Small intestine (tissue), 7 donors: ENCODE data around the gene OR13C3. TPM values are rescaled to one million over a fixed set of nuclear protein-coding genes. Genes with fewer than 3 reads are reported as not detected.

ENCODE experiments used
- DNase-seq, 2 donors: peaks; one replicate each; pipeline versions ENCODE4 v3.0.0 to v3.0.0-alpha.2; 2013
- FAIRE-seq: peaks from 2 replicates; lab custom pipeline; 2012; peaks lifted over from hg19 to GRCh38; lab: Jason Lieb, UNC
- H3K27ac ChIP-seq, 3 donors: one replicate each; pipeline ENCODE4 v1.5.1; 2013; ENCODE audit warnings: low read length in 2 of 3, mild to moderate bottlenecking in 2 of 3, control low read depth in 1 of 3, inconsistent platforms in 1 of 3, low read depth in 1 of 3, moderate library complexity in 1 of 3
- H3K27me3 ChIP-seq, 3 donors: one replicate each; pipeline ENCODE4 v1.6.1; 2013; ENCODE audit warnings: low read length in 3 of 3, inconsistent platforms in 1 of 3; ENCODE audit not compliant: control insufficient read depth in 3 of 3, insufficient read depth in 3 of 3
- H3K36me3 ChIP-seq, 3 donors: one replicate each; pipeline ENCODE4 v1.6.1; 2013; ENCODE audit warnings: low read length in 3 of 3, inconsistent platforms in 1 of 3, low read depth in 1 of 3, mild to moderate bottlenecking in 1 of 3, moderate library complexity in 1 of 3; ENCODE audit not compliant: control insufficient read depth in 3 of 3, insufficient read depth in 2 of 3
- H3K4me1 ChIP-seq, 3 donors: one replicate each; pipeline ENCODE4 v1.6.1; 2013; ENCODE audit warnings: low read length in 2 of 3, inconsistent platforms in 1 of 3, low read depth in 1 of 3, mild to moderate bottlenecking in 1 of 3, moderate library complexity in 1 of 3; ENCODE audit not compliant: control insufficient read depth in 3 of 3, insufficient read depth in 2 of 3
- H3K4me3 ChIP-seq, 3 donors: one replicate each; pipeline ENCODE4 v1.5.1; 2013; ENCODE audit warnings: low read length in 3 of 3, control low read depth in 1 of 3, inconsistent platforms in 1 of 3, low read depth in 1 of 3, mild to moderate bottlenecking in 1 of 3, moderate library complexity in 1 of 3
- H3K9me3 ChIP-seq, 2 donors: one replicate each; pipeline ENCODE4 v1.6.1; 2013; ENCODE audit warnings: low read depth in 1 of 2, low read length in 1 of 2; ENCODE audit not compliant: control insufficient read depth in 2 of 2, insufficient read depth in 1 of 2
- WGBS, 3 donors: extraction: QIAGEN DNeasy Blood & Tissue Kit; methylation state at CpG; one replicate each; pipeline ENCODE4 v1.1.7; 2013; 5-methylcytosine and 5-hydroxymethylcytosine counted together
- polyA plus RNA-seq, 4 donors: library from polyadenylated mRNA; stranded (reverse) in 3 of 4; unstranded in 1 of 4; fragments of 200-250 nt in 3 of 4; fragments of 120-200 nt in 1 of 4; gene quantifications; one replicate each; pipeline versions ENCODE4 v1.2.1 to v1.2.3, GENCODE V29; 2013
- donor health status: healthy with polysubstance abuse.
- donor health status: control.
- donor health status: control.
- donor health status: Bipolar disorder and iron deficiency.
- donor health status: healthy.

Gene OR13C3
- polyA plus RNA-seq, 4 donors: not detected

DNA sequence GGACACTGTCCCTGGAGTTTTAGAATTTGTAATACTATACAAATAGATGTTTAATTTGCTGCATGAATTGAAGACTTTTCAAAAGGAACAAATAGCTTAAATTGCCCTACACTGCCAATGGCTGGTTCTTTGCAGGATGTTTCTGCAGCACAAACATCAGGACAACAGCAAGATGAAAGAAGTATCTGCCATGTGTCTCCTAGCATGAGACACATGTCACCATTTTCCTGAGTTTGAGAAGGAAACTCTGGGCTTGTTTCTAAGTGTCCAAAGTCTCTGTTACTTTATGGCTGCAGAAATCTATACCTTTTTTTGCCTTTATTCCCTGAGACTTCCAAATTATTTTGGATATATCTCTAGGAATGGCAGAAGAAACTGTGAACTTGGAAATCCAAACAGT is 33.2 kb downstream of the OR13C3 start:
- no peak overlapping the region for H3K4me3 ChIP-seq
- DNase-seq: no peak
- FAIRE-seq: no peak
- no peaks in the 10 kb centered on the region for H3K27me3 ChIP-seq
- no peaks in the 10 kb centered on the region for H3K4me1 ChIP-seq
- H3K36me3 ChIP-seq: no peaks in the 10 kb centered on the region
- H3K9me3 ChIP-seq: no peaks in the 10 kb centered on the region
- H3K27ac ChIP-seq: no peak overlapping the region

DNA sequence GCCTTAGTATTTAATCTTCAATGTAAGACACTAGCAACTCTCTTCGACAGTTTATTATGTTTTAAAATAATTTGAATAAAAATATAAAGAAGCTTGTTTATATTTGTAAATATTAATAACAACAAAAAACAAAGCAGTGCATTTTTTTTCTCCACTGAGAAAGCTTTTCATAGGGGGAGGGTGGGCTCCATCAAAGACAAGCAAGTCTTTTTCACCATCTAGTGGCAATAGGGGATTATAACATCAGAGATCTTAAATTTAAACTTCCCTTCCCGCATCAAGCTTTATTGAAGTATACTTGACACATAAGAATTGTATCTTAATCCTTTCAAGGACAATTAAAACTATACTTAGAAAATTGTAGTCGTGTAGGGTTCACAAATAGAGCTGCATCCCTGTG is 41.8 kb downstream of the OR13C3 start:
- FAIRE-seq: no peak
- H3K27ac ChIP-seq: no peak overlapping the region
- H3K36me3 ChIP-seq: no peaks in the 10 kb centered on the region
- no peaks in the 10 kb centered on the region for H3K9me3 ChIP-seq
- H3K4me1 ChIP-seq: no peaks in the 10 kb centered on the region
- no peak for DNase-seq
- 40 to 43% (median 41%) methylated on average over 3 of the region's 3 CpGs for WGBS, 3 donors
- H3K4me3 ChIP-seq: no peak overlapping the region
- no peaks in the 10 kb centered on the region for H3K27me3 ChIP-seq

Other genes starting within 250 kb of the OR13C3 start
- gene OR13F1, start 32.6 kb downstream of the OR13C3 start, polyA plus RNA-seq: not detected
- not detected for gene OR13C4, start 9.6 kb downstream of the OR13C3 start, polyA plus RNA-seq
- not detected for gene OR13C8, start 32.3 kb upstream of the OR13C3 start, polyA plus RNA-seq
- gene OR13C5, start 62.6 kb upstream of the OR13C3 start, polyA plus RNA-seq: not detected
- not detected for gene OR13C2, start 68.8 kb upstream of the OR13C3 start, polyA plus RNA-seq
- not detected for gene OR13C9, start 81.3 kb upstream of the OR13C3 start, polyA plus RNA-seq
- gene OR13D1, start 157.7 kb upstream of the OR13C3 start, polyA plus RNA-seq: not detected
- 10 to 100 TPM; 26.5 to 41.7 (median 35.3) TPM for gene NIPSNAP3A, start 210.8 kb upstream of the OR13C3 start, polyA plus RNA-seq
- gene NIPSNAP3B, start 227.3 kb upstream of the OR13C3 start, polyA plus RNA-seq: 1 to 10 TPM in 2 of 4 donors, under 1 TPM in 1, not detected in 1; 0.67 to 3.1 (median 1.1) TPM